Activated naive CD4-positive, alpha-beta T cell treated with anti-CD3 and anti-CD28 coated beads, Interleukin-2, amount 50 U/mL, for 72 hours (primary cell): ENCODE measurements around the gene CEP112. TPM values are rescaled to one million over a fixed set of nuclear protein-coding genes. Genes with fewer than 3 reads are reported as not detected.
A peak's percentile ranks its signal among the peaks of the same experiment; 100 is the strongest.

Experiments
- ATAC-seq, 2 donors: fragments of 150-1000 bp; cut with Tn5 transposase; 2 replicates each; pipeline ENCODE4 v1.10.0; 2021; ENCODE audit warnings: mild to moderate bottlenecking in 2 of 2, moderate library complexity in 2 of 2
- DNase-seq, 2 donors: peaks; one replicate each; pipeline ENCODE4 v3.0.0; 2021 to 2022; ENCODE audit warnings: low spot score in 2 of 2
- H3K27ac Mint-ChIP-seq, 2 donors: one replicate each; pipeline ENCODE4 v1.8.0; 2022; ENCODE audit warnings: mild to moderate bottlenecking in 2 of 2, mixed read lengths in 2 of 2
- H3K36me3 Mint-ChIP-seq, 2 donors: one replicate each; pipeline ENCODE4 v1.8.0; 2022; ENCODE audit warnings: mixed read lengths in 2 of 2
- H3K9me3 Mint-ChIP-seq, 2 donors: one replicate each; pipeline ENCODE4 v1.8.0; 2022; ENCODE audit warnings: mixed read lengths in 2 of 2
- total RNA-seq, 2 donors: library from RNA; stranded (reverse); gene quantifications; one replicate each; pipeline ENCODE4 v1.2.3, GENCODE V29; 2022

CEP112 gene
- total RNA-seq, 2 donors from 2014 or later: 1.2 to 4.2 TPM

GRCh38 chr17:65727832-65728231 is 464.1 kb downstream of the CEP112 start:
- Mint-ChIP-seq H3K27ac (no peak overlapping the region), H3K36me3 (peaks cover 0 to 6% of the 10 kb centered on the region in 2 donors), H3K9me3 (peaks cover 0 to 15% of the 10 kb centered on the region in 2 donors)
- no peak for DNase-seq
- no peak for ATAC-seq

GRCh38 chr17:65727246-65727645 is 464.7 kb downstream of the CEP112 start:
- DNase-seq (no peak), ATAC-seq (no peak)
- peaks cover 0 to 6% of the 10 kb centered on the region in 2 donors for H3K36me3 Mint-ChIP-seq
- H3K27ac Mint-ChIP-seq: no peak overlapping the region
- H3K9me3 Mint-ChIP-seq: peaks cover 0 to 12% of the 10 kb centered on the region in 2 donors

GRCh38 chr17:65723431-65724151 is 468.3 kb downstream of the CEP112 start:
- no peaks in the 10 kb centered on the region for H3K36me3 Mint-ChIP-seq
- ATAC-seq: no peak

GRCh38 chr17:65718601-65719000 is 473.3 kb downstream of the CEP112 start:
- DNase-seq: no peak
- no peak for ATAC-seq

More at GRCh38 chr17:65723431-65724151, 468.3 kb downstream of the CEP112 start:
- Mint-ChIP-seq H3K9me3 (peaks cover 0 to 6% of the 10 kb centered on the region in 2 donors), H3K27ac (no peak overlapping the region)
- no peak for DNase-seq

GRCh38 chr17:65712383-65713267 is 479.3 kb downstream of the CEP112 start:
- Mint-ChIP-seq H3K9me3 (no peaks in the 10 kb centered on the region), H3K27ac (no peak overlapping the region), H3K36me3 (no peaks in the 10 kb centered on the region)
- no peak for ATAC-seq
- DNase-seq: no peak

More at GRCh38 chr17:65718601-65719000, 473.3 kb downstream of the CEP112 start:
- Mint-ChIP-seq H3K9me3 (no peaks in the 10 kb centered on the region), H3K27ac (no peak overlapping the region), H3K36me3 (no peaks in the 10 kb centered on the region)

- ATAC-seq (peak in 1 of 2 donors; percentile 13), DNase-seq (no peak)
- H3K27ac Mint-ChIP-seq: peak overlapping the region in 1 of 2 donors; percentile 53
- H3K36me3 Mint-ChIP-seq: no peaks in the 10 kb centered on the region
- no peaks in the 10 kb centered on the region for H3K9me3 Mint-ChIP-seq
Observed at GRCh38 chr17:65711671-65712276, 480.2 kb downstream of the CEP112 start.

- DNase-seq (no peak), ATAC-seq (no peak)
- no peak overlapping the region for H3K27ac Mint-ChIP-seq
- H3K9me3 Mint-ChIP-seq: no peaks in the 10 kb centered on the region
- no peaks in the 10 kb centered on the region for H3K36me3 Mint-ChIP-seq
Observed at GRCh38 chr17:65707780-65708179, 484.2 kb downstream of the CEP112 start.

GRCh38 chr17:65704731-65705130 is 487.2 kb downstream of the CEP112 start:
- no peaks in the 10 kb centered on the region for H3K36me3 Mint-ChIP-seq
- ATAC-seq: no peak
- DNase-seq: no peak
- no peaks in the 10 kb centered on the region for H3K9me3 Mint-ChIP-seq
- no peak overlapping the region for H3K27ac Mint-ChIP-seq

GRCh38 chr17:65703891-65704290 is 488.0 kb downstream of the CEP112 start:
- ATAC-seq (no peak), DNase-seq (no peak)
- Mint-ChIP-seq H3K36me3 (no peaks in the 10 kb centered on the region), H3K9me3 (no peaks in the 10 kb centered on the region), H3K27ac (no peak overlapping the region)

GRCh38 chr17:65699459-65699858 is 492.5 kb downstream of the CEP112 start:
- ATAC-seq (no peak), DNase-seq (no peak)
- Mint-ChIP-seq H3K27ac (peak overlapping the region in 1 of 2 donors; percentile 17), H3K9me3 (no peaks in the 10 kb centered on the region), H3K36me3 (no peaks in the 10 kb centered on the region)

- DNase-seq: no peak
- H3K9me3 Mint-ChIP-seq: no peaks in the 10 kb centered on the region
- no peaks in the 10 kb centered on the region for H3K36me3 Mint-ChIP-seq
- ATAC-seq: no peak
- H3K27ac Mint-ChIP-seq: no peak overlapping the region
Observed at GRCh38 chr17:65698381-65699061, 493.4 kb downstream of the CEP112 start.

GRCh38 chr17:65697661-65698060 is 494.3 kb downstream of the CEP112 start:
- DNase-seq (no peak), ATAC-seq (no peak)
- H3K36me3 Mint-ChIP-seq: peaks cover 0 to 1% of the 10 kb centered on the region in 2 donors
- H3K27ac Mint-ChIP-seq: no peak overlapping the region
- H3K9me3 Mint-ChIP-seq: no peaks in the 10 kb centered on the region

- DNase-seq (no peak), ATAC-seq (no peak)
- H3K9me3 Mint-ChIP-seq: no peaks in the 10 kb centered on the region
- no peak overlapping the region for H3K27ac Mint-ChIP-seq
- H3K36me3 Mint-ChIP-seq: peaks cover 0 to 4% of the 10 kb centered on the region in 2 donors
Observed at GRCh38 chr17:65696739-65697394, 495.1 kb downstream of the CEP112 start.

- Mint-ChIP-seq H3K36me3 (peaks cover 0 to 4% of the 10 kb centered on the region in 2 donors), H3K9me3 (no peaks in the 10 kb centered on the region), H3K27ac (no peak overlapping the region)
- no peak for DNase-seq
- ATAC-seq: no peak
Observed at GRCh38 chr17:65694601-65695000, 497.3 kb downstream of the CEP112 start.

- no peaks in the 10 kb centered on the region for H3K9me3 Mint-ChIP-seq
- DNase-seq (no peak), ATAC-seq (no peak)
- peaks cover 0 to 4% of the 10 kb centered on the region in 2 donors for H3K36me3 Mint-ChIP-seq
- no peak overlapping the region for H3K27ac Mint-ChIP-seq
Observed at GRCh38 chr17:65690626-65691310, 501.2 kb downstream of the CEP112 start.
